ENCODE results near the gene ZNF625. TPM values are rescaled to one million over a fixed set of nuclear protein-coding genes. Genes with fewer than 3 reads are reported as not detected.

Gene ZNF625
- total RNA-seq, 1 donor from 2014 or later = 26.7 TPM

DNA sequence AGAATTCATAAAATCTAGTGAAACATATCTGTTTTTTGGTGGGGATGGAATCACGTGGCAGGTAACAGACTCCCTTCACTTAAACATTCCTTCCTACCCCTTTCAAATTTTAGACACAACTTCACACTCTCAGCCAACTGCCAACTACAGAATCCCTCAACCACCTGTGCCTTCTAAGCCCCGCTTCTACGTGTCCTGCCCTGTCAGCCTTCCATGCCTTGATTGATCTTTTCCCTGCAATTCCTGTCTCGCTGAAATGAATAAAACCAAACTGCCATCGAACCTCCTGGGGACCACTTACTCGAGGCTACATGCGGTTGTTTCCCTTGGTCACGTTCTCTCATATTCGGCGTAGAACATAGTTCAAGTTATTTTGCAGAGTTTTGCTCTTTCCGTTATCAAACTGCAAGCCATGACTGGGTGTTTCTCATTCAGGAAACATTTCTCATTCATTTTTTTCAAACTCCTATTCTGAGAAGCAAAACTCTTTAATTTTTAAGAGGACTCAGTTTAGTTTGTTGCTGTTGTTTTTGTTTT lies 1.1 kb downstream of the ZNF625 start:
- peaks cover 16% of the 10 kb centered on the region for H3K36me3 Mint-ChIP-seq (ENCODE audit: low read depth, unreplicated experiment)
- TF ChIP-seq CTCF (IDR thresholded peaks at IDR 0.05; ENCODE audit: unreplicated experiment) = no peak
- no peaks in the 10 kb centered on the region for H3K9me3 Mint-ChIP-seq (ENCODE audit: unreplicated experiment)
- H3K4me3 Mint-ChIP-seq (ENCODE audit: unreplicated experiment) = peak overlapping the region; percentile 87
- DNase-seq (ENCODE audit: low spot score) = no peak
- H3K4me1 Mint-ChIP-seq (ENCODE audit: unreplicated experiment) = peaks cover 16% of the 10 kb centered on the region
- H3K27ac Mint-ChIP-seq (ENCODE audit: unreplicated experiment) = peak overlapping the region; percentile 68
- H3K27me3 Mint-ChIP-seq (ENCODE audit: unreplicated experiment) = peaks cover 6% of the 10 kb centered on the region

DNA sequence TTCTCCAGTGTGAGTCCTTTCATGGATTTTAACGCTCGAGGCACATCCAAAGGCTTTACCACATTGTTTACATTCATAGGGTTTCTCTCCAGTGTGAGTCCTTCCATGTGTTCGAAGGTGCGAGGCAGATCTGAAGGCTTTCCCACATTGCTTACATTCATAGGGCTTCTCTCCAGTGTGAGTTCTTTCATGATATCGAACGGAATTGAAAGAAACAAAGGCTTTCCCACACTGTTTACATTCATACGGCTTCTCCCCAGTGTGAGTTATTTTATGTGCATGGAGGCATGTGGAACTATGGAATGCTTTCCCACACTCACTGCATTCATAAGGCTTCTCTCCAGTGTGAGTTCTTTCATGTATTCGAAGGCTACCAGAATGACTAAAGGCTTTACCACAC lies 11.2 kb downstream of the ZNF625 start:
- peak overlapping the region; percentile 68 for H3K4me3 Mint-ChIP-seq (ENCODE audit: unreplicated experiment)
- H3K4me1 Mint-ChIP-seq (ENCODE audit: unreplicated experiment) = peaks cover 10% of the 10 kb centered on the region
- H3K36me3 Mint-ChIP-seq (ENCODE audit: low read depth, unreplicated experiment) = peaks cover 54% of the 10 kb centered on the region
- no peak for TF ChIP-seq CTCF (IDR thresholded peaks at IDR 0.05; ENCODE audit: unreplicated experiment)
- H3K27ac Mint-ChIP-seq (ENCODE audit: unreplicated experiment) = no peak overlapping the region
- peaks cover 3% of the 10 kb centered on the region for H3K27me3 Mint-ChIP-seq (ENCODE audit: unreplicated experiment)
- H3K9me3 Mint-ChIP-seq (ENCODE audit: unreplicated experiment) = peaks cover 15% of the 10 kb centered on the region
- no peak for DNase-seq (ENCODE audit: low spot score)

- peak; percentile 47 for TF ChIP-seq CTCF (IDR thresholded peaks at IDR 0.05; ENCODE audit: unreplicated experiment)
- Mint-ChIP-seq H3K27ac (ENCODE audit: unreplicated experiment) (peak overlapping the region; percentile 97), H3K4me1 (ENCODE audit: unreplicated experiment) (peaks cover 17% of the 10 kb centered on the region), H3K27me3 (ENCODE audit: unreplicated experiment) (peaks cover 5% of the 10 kb centered on the region), H3K9me3 (ENCODE audit: unreplicated experiment) (peaks cover 8% of the 10 kb centered on the region), H3K4me3 (ENCODE audit: unreplicated experiment) (peak overlapping the region; percentile 93), H3K36me3 (ENCODE audit: low read depth, unreplicated experiment) (peaks cover 49% of the 10 kb centered on the region)
- no peak for DNase-seq (ENCODE audit: low spot score)
These were observed 15.2 kb downstream of the ZNF625 start for GRCh38 chr19:12141405-12141736.

- H3K27ac Mint-ChIP-seq (ENCODE audit: unreplicated experiment) = peak overlapping the region; percentile 97
- DNase-seq (ENCODE audit: low spot score) = peak; percentile 81
- H3K4me1 Mint-ChIP-seq (ENCODE audit: unreplicated experiment) = peaks cover 17% of the 10 kb centered on the region
- peak overlapping the region; percentile 93 for H3K4me3 Mint-ChIP-seq (ENCODE audit: unreplicated experiment)
- peaks cover 4% of the 10 kb centered on the region for H3K9me3 Mint-ChIP-seq (ENCODE audit: unreplicated experiment)
- H3K27me3 Mint-ChIP-seq (ENCODE audit: unreplicated experiment) = peaks cover 5% of the 10 kb centered on the region
- H3K36me3 Mint-ChIP-seq (ENCODE audit: low read depth, unreplicated experiment) = peaks cover 46% of the 10 kb centered on the region
- TF ChIP-seq CTCF (IDR thresholded peaks at IDR 0.05; ENCODE audit: unreplicated experiment) = peak; percentile 77
These were observed 15.8 kb downstream of the ZNF625 start for GRCh38 chr19:12140545-12141404.
